Measurements from ENCODE around the gene PET117.
"Not testable (repeated sequence)": the region's sequence is repeated elsewhere in the genome, so short reads cannot be mapped to it uniquely, and the experiment has no call there.

PET117 gene

GRCh38 chr20:18137412-18138265, at the start of gene PET117, which contains the start of gene KAT14:
Gene PET117 (plus strand): TSS chr20:18137863. CDS start chr20:18137956, 93 bp downstream.
Gene KAT14 (plus strand): TSS chr20:18137863. CDS start chr20:18142661, 4,798 bp downstream.
- DNase-seq: peak in 57 of 58 donors; percentile 51 to 95 (median 86)

- not testable (repeated sequence) for DNase-seq
Measured at GRCh38 chr20:18088298-18088697, 49.4 kb upstream of the PET117 start.

- not testable (repeated sequence) for DNase-seq
Measured at GRCh38 chr20:18088841-18089240, 48.8 kb upstream of the PET117 start.

- DNase-seq: no peak
Measured at GRCh38 chr20:18090044-18090443, 47.6 kb upstream of the PET117 start.

GRCh38 chr20:18090477-18090876, 47.2 kb upstream of the PET117 start:
- DNase-seq: no peak

- DNase-seq: no peak
Measured at GRCh38 chr20:18091623-18092022, 46.0 kb upstream of the PET117 start.

GRCh38 chr20:18092890-18093289, 44.8 kb upstream of the PET117 start:
- no peak for DNase-seq

GRCh38 chr20:18093388-18093787, 44.3 kb upstream of the PET117 start:
- DNase-seq: no peak

- no peak for DNase-seq
Measured at GRCh38 chr20:18094191-18094590, 43.5 kb upstream of the PET117 start.

- DNase-seq: not testable (repeated sequence)
Measured at GRCh38 chr20:18100569-18100968, 37.1 kb upstream of the PET117 start.

GRCh38 chr20:18101125-18101810, 36.4 kb upstream of the PET117 start:
- peak in 2 of 58 donors; percentile 2 to 3 for DNase-seq

GRCh38 chr20:18103497-18103896, 34.2 kb upstream of the PET117 start:
- no peak for DNase-seq

- DNase-seq: no peak
Measured at GRCh38 chr20:18108326-18108725, 29.3 kb upstream of the PET117 start.

GRCh38 chr20:18128574-18128973, 9.1 kb upstream of the PET117 start:
- DNase-seq: not testable (repeated sequence)

GRCh38 chr20:18132663-18133062, 5.0 kb upstream of the PET117 start:
- no peak for DNase-seq

- no peak for DNase-seq
Measured at GRCh38 chr20:18133962-18134361, 3.7 kb upstream of the PET117 start.

- DNase-seq: peak in 2 of 58 donors; percentile 52
Measured at GRCh38 chr20:18138266-18138582, 561 bp downstream of the PET117 start.

GRCh38 chr20:18138639-18139583, 1.2 kb downstream of the PET117 start:
- no peak for DNase-seq

- no peak for DNase-seq
Measured at GRCh38 chr20:18139832-18140231, 2.2 kb downstream of the PET117 start.

- DNase-seq: no peak
Measured at GRCh38 chr20:18144541-18145099, 7.0 kb downstream of the PET117 start.

GRCh38 chr20:18154342-18154741, 16.7 kb downstream of the PET117 start:
- DNase-seq: no peak
